Testis (tissue), 2 donors: ENCODE data around the gene AMMECR1.

ENCODE experiments used
- CTCF ChIP-seq, 3 experiments: fragments of 450-650 bp in 2 of 3; fragments of 200-600 bp in 1 of 3; sonication (generic) in 1 of 3; IDR thresholded peaks; one replicate each; pipeline ENCODE4 v1.5.1; 2016 to 2019; ENCODE audit warnings: antibody characterized with exemption in 3 of 3, mild to moderate bottlenecking in 2 of 3, moderate library complexity in 1 of 3
- POLR2A ChIP-seq: fragments of 450-650 bp; IDR thresholded peaks from one replicate; pipeline ENCODE4 v1.6.1; 2017; ENCODE audit warnings: antibody characterized with exemption, mild to moderate bottlenecking, moderate library complexity

GRCh38 chrX:110167952-110168451 is 149.9 kb downstream of the AMMECR1 start:
- TF ChIP-seq CTCF (IDR thresholded peaks at IDR 0.05): peak; percentile 20 to 49 (median 43)
- no peak for TF ChIP-seq POLR2A
